ENCODE data around the gene BMP8A.
"Not testable (repeated sequence)": the region's sequence is repeated elsewhere in the genome, so short reads cannot be mapped to it uniquely, and the experiment has no call there.

BMP8A gene

DNA sequence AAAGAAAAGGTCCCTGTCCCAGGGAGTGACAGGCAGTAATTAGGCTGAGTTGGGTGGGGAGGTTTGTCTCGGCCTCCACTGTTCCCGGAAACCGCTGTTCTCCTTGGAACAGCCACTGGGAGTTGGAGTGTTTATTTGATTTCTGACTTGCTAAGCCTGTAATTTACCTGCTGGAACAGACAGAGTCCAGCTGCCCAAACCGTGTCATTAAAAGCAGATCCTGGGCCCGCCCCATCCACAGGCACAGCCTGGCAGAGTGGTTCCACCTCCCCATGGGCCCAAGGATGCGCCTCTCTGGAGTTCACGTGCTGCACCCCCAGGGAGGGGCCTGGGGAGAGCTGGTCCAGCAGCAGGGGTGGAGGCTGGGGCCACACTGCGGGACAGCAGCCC, 35.7 kb downstream of the BMP8A start:
- DNase-seq (ENCODE audit: low read depth in 2 of 2) = not testable (repeated sequence)

- no peak for DNase-seq (ENCODE audit: low read depth in 2 of 2)
Measured at GRCh38 chr1:39528082-39528481, 36.6 kb downstream of the BMP8A start.

GRCh38 chr1:39529901-39530535, 38.6 kb downstream of the BMP8A start:
- DNase-seq (ENCODE audit: low read depth in 2 of 2) = no peak

GRCh38 chr1:39531526-39531925, 40.1 kb downstream of the BMP8A start:
- no peak for DNase-seq (ENCODE audit: low read depth in 2 of 2)

GRCh38 chr1:39533442-39533841, 42.0 kb downstream of the BMP8A start:
- DNase-seq (ENCODE audit: low read depth in 2 of 2) = no peak

- no peak for DNase-seq (ENCODE audit: low read depth in 2 of 2)
Measured at GRCh38 chr1:39538531-39539251, 47.3 kb downstream of the BMP8A start.

DNA sequence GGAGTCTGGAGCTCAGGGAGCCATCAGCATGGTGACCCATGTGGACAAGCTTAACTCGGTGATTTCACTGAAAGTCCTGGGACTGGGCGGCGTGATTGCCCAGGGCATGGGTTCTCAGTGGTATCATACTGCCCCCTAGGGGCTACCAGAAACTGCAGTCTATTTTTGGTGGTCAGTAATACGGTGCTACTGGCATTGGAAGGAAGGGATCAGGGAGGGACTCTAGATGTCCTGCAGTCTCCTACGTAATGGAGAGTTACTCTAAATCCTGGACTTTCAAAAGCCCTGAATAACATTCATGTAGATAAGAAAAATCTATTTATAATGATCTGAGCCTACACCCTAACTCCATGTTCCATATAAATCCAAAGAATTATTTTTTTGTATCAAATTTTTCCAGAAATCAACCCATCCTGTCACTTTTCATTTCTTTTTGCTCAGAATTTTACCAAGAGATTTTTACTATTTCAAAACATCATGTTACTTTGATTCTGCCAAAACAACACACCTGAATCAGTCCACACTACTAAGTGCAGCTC, 47.9 kb downstream of the BMP8A start:
- DNase-seq (ENCODE audit: low read depth in 2 of 2) = no peak

DNA sequence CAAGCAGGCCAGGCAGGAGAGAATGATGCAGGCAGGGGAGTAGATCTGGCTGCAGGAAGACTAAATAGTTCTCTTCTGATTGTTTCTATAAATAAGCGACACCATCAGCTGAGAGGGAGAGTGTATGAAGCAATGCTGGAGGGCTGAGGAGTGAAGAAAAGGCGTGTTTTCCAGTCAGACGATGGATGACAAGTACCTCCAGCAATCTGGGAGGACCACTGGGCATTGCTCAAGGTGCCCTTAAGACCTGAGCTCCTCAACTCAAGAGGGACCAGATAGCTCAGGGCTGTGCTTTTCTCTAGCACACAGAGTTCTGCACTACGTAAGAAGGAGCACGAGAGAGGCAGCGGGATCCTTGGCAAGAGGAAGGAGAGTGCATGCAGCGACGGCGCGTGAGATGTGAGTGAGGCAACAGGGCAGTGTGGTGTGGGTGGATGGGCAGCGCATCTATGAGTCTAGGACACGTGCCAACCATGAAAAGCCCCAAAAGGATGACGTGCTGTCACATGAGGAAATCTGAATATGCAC, 49.1 kb downstream of the BMP8A start:
- no peak for DNase-seq (ENCODE audit: low read depth in 2 of 2)

DNA sequence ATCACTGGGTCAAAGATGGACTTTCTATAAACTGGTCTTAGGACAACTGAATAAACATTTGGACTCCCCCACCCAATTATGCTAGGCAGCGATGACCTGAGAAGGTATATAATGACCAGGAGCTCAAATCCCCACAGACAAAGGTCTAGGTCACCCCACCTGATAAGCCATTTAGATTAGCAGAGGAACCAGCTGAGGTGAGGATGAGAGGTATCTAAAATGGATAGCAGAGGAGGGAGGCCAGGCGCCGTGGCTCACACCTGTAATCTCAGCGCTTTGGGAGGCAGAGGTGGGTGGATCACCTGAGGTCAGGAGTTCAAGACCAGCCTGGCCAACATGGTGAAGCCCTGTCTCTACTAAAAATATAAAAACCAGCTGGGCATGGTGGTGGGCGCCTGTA, 51.5 kb downstream of the BMP8A start:
- DNase-seq (ENCODE audit: low read depth in 2 of 2) = no peak

GRCh38 chr1:39544327-39544726, 52.9 kb downstream of the BMP8A start:
- DNase-seq (ENCODE audit: low read depth in 2 of 2) = no peak

DNA sequence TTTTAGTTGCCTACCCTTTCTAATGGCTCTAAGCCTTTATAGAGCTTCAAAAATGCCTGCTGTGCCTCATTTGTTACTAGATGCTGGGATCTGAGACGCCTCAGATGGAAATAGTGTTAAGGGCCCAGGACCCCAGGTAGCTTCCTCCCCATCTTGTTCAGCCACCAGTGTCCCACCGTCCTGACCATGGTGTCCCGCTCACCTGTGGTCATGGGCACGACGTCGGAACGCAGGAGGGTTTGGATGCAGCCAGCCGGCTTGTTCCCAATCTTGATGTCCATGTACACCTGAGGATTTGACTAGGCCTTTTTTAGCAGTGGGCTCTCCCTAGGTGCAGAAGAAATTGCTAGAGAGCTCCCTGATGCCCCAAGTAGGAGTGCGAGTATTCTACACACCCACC, 54.1 kb downstream of the BMP8A start:
- DNase-seq (ENCODE audit: low read depth in 2 of 2) = no peak

GRCh38 chr1:39554277-39554676, 62.8 kb downstream of the BMP8A start:
- DNase-seq (ENCODE audit: low read depth in 2 of 2) = no peak

GRCh38 chr1:39561279-39561678, 69.8 kb downstream of the BMP8A start:
- no peak for DNase-seq (ENCODE audit: low read depth in 2 of 2)

DNA sequence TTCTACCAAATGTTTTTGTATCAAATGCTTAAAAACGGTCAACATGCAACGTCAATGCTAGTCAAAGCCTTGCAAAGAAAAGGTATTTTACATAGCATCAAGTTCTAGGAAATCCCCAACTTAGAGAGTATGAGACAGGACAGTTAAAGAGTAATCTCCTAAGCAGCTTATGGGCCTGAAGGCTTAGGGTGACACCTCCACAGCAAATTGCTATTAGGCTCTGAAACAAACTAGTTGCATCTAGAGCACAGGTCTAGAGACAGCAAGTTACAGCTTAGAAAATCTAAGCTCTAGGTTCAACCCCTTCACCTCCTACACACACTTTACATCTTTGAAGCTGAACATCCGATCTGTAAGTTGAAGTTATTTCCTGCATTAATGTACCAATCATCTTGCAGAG, 71.5 kb downstream of the BMP8A start:
- DNase-seq (ENCODE audit: low read depth in 2 of 2) = no peak

DNA sequence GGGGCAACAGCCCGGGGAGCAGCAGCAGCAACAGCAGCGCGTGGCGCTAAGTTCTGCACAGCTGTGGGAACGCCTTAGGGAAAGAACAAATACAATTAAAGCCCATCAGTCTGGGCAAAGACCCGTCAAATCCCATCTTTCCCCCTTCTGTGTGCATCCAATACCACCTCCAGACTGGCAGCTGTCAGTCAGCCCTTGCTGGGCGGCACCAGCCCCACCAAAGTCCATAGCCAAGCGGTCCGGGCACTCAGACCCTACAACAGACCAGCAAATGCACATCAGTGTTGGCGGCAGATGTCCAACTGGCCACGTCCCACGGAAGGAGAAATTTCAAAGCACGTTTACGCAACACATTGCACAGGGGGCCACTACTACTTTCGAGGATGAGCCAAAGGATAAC, 72.2 kb downstream of the BMP8A start:
- no peak for DNase-seq (ENCODE audit: low read depth in 2 of 2)

- no peak for DNase-seq (ENCODE audit: low read depth in 2 of 2)
Measured at GRCh38 chr1:39564340-39564739, 72.9 kb downstream of the BMP8A start.

- DNase-seq (ENCODE audit: low read depth in 2 of 2) = no peak
Measured at GRCh38 chr1:39564941-39565340, 73.5 kb downstream of the BMP8A start.

GRCh38 chr1:39566441-39567137, 75.2 kb downstream of the BMP8A start:
- DNase-seq (ENCODE audit: low read depth in 2 of 2) = no peak

DNA sequence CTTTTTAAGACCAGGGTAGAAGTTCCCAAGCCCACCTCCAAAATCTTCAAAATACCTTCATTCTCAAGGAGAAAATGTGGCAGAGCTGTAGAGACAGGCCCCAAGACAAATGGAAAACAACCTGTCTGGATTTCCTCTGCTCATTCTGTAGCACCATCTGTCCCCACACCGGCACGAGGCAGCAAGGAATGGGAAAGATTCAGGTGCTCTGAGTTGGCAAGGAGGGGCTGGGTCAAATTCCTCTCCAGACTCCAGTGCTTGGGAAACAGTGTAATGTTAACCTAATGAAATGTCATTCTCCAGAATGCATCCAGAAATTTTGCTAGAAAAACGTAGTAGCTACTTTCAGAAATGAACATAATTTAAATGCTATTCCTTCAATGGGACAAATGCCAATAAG, 75.9 kb downstream of the BMP8A start:
- no peak for DNase-seq (ENCODE audit: low read depth in 2 of 2)

DNA sequence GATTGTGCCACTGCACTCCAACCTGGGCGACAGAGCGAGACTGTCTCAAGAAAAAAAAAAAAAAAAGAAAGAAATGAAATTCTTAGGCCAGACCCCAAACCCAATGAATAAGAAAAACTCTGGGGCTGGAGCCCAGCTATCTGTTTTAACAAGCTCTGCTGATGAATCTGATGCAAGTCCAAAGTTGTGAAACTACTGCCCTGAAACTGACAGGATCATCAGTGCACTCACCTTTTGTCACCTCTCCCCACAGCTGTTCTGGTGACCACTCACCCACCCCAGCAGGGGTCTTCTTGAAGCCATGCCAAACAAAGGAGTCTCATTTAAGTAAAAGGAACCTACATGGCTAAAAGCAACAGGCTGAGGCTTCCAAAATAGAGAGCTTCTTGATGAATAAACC, 76.8 kb downstream of the BMP8A start:
- no peak for DNase-seq (ENCODE audit: low read depth in 2 of 2)

GRCh38 chr1:39569034-39569433, 77.6 kb downstream of the BMP8A start:
- DNase-seq (ENCODE audit: low read depth in 2 of 2) = no peak

- DNase-seq (ENCODE audit: low read depth in 2 of 2) = no peak
Measured at GRCh38 chr1:39570477-39571177, 79.2 kb downstream of the BMP8A start.

All from activated CD8-positive, alpha-beta memory T cell treated with anti-CD3 and anti-CD28 coated beads for 4 hours (primary cell).